ENCODE measurements around the gene FDX2. TPM values are rescaled to one million over a fixed set of nuclear protein-coding genes. Genes with fewer than 3 reads are reported as not detected.

FDX2 gene
- total and polyA plus RNA-seq, 4 donors: 5.8 to 18.7 (median 10.0) TPM

DNA sequence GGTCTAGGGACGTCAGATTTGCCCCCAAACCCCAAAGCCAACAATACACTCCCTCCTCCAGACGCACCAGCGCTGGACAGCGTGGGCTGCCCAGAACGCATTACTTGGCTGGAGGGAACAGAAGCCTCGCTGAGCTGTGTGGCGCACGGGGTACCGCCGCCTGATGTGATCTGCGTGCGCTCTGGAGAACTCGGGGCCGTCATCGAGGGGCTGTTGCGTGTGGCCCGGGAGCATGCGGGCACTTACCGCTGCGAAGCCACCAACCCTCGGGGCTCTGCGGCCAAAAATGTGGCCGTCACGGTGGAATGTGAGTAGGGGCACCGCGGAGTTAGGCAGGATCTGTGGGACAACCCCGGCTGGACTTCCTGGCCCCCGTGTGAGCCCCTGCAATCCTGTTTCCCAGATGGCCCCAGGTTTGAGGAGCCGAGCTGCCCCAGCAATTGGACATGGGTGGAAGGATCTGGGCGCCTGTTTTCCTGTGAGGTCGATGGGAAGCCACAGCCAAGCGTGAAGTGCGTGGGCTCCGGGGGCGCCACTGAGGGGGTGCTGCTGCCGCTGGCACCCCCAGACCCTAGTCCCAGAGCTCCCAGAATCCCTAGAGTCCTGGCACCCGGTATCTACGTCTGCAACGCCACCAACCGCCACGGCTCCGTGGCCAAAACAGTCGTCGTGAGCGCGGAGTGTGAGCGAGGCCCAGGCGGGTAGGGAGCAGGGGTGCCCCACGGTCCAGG, 22.0 kb downstream of the FDX2 start (continued):
- TF ChIP-seq, protein P1, sequence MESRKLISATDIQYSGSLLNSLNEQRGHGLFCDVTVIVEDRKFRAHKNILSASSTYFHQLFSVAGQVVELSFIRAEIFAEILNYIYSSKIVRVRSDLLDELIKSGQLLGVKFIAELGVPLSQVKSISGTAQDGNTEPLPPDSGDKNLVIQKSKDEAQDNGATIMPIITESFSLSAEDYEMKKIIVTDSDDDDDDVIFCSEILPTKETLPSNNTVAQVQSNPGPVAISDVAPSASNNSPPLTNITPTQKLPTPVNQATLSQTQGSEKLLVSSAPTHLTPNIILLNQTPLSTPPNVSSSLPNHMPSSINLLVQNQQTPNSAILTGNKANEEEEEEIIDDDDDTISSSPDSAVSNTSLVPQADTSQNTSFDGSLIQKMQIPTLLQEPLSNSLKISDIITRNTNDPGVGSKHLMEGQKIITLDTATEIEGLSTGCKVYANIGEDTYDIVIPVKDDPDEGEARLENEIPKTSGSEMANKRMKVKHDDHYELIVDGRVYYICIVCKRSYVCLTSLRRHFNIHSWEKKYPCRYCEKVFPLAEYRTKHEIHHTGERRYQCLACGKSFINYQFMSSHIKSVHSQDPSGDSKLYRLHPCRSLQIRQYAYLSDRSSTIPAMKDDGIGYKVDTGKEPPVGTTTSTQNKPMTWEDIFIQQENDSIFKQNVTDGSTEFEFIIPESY (IDR thresholded peaks at IDR 0.05): no peak
- TF ChIP-seq, protein P2, sequence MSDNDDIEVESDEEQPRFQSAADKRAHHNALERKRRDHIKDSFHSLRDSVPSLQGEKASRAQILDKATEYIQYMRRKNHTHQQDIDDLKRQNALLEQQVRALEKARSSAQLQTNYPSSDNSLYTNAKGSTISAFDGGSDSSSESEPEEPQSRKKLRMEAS (IDR thresholded peaks at IDR 0.05): no peak
- no peak for TF ChIP-seq JUND (IDR thresholded peaks at IDR 0.05)
- TF ChIP-seq, protein P3, sequence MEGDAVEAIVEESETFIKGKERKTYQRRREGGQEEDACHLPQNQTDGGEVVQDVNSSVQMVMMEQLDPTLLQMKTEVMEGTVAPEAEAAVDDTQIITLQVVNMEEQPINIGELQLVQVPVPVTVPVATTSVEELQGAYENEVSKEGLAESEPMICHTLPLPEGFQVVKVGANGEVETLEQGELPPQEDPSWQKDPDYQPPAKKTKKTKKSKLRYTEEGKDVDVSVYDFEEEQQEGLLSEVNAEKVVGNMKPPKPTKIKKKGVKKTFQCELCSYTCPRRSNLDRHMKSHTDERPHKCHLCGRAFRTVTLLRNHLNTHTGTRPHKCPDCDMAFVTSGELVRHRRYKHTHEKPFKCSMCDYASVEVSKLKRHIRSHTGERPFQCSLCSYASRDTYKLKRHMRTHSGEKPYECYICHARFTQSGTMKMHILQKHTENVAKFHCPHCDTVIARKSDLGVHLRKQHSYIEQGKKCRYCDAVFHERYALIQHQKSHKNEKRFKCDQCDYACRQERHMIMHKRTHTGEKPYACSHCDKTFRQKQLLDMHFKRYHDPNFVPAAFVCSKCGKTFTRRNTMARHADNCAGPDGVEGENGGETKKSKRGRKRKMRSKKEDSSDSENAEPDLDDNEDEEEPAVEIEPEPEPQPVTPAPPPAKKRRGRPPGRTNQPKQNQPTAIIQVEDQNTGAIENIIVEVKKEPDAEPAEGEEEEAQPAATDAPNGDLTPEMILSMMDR (IDR thresholded peaks at IDR 0.05; ENCODE audit: low read depth, low read length, missing input control): no peak

DNA sequence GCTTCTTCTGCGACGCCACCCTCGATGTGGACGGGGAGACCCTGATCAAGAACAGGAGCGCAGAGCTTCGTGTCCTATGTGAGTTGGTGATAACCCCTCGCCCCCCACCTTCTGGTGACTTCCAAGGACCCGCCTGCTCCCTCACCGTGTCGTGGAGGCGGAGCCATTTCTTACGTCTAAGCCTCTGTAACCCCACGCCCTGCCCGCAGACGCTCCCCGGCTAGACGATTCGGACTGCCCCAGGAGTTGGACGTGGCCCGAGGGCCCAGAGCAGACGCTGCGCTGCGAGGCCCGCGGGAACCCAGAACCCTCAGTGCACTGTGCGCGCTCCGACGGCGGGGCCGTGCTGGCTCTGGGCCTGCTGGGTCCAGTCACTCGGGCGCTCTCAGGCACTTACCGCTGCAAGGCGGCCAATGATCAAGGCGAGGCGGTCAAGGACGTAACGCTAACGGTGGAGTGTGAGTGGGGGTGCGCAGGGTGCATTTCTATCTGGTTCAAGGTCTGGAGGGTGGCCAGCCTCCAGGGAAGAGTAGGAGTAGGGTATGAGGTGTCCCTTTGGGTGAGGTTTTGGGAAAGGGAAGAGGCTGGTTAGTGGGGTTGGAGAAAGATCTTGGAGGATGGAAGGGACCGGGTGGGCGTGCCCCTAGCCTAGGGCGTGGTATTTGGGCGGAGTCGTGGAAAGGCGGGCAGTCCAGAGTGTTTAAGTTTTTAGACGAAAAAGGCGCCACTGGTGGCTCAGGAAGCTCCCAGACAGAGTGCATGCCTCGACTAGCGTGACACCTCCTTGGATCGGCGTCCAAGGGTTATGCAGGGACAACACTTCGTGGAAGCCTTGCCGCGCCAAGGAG, 22.8 kb downstream of the FDX2 start:
- Histone ChIP-seq H3K27ac (ENCODE audit: low read depth in 1 of 2, low read length in 2 of 2) (no peak overlapping the region), H3K27me3 (ENCODE audit: control insufficient read depth in 4 of 4, insufficient read depth in 4 of 4, low read length in 3 of 4) (peaks cover 2 to 16% (median 7%) of the 10 kb centered on the region in 4 donors)
- peak; percentile 80 for DNase-seq (ENCODE audit: low spot score)

More for the DNA sequence above, 22.8 kb downstream of the FDX2 start:
- WGBS: 15% methylated on average over 56 of the region's 56 CpGs
- Histone ChIP-seq H3K4me1 (ENCODE audit: control insufficient read depth in 4 of 4, insufficient read depth in 4 of 4, low read length in 3 of 4) (peaks cover 21 to 41% (median 37%) of the 10 kb centered on the region in 4 donors), H3K9me3 (ENCODE audit: control insufficient read depth in 4 of 4, low read length in 3 of 4) (no peaks in the 10 kb centered on the region), H3K9ac (ENCODE audit: low read depth in 1 of 2, low read length in 2 of 2) (no peak overlapping the region), H3K36me3 (ENCODE audit: control insufficient read depth in 4 of 4, insufficient read depth in 3 of 4, low read depth in 1 of 4, low read length in 3 of 4) (no peaks in the 10 kb centered on the region), H3K4me3 (ENCODE audit: low read depth in 1 of 3, low read length in 3 of 3) (peak overlapping the region in 1 of 3 donors; percentile 22)
- TF ChIP-seq RAD21 (IDR thresholded peaks at IDR 0.05): no peak
- TF ChIP-seq, protein P4, sequence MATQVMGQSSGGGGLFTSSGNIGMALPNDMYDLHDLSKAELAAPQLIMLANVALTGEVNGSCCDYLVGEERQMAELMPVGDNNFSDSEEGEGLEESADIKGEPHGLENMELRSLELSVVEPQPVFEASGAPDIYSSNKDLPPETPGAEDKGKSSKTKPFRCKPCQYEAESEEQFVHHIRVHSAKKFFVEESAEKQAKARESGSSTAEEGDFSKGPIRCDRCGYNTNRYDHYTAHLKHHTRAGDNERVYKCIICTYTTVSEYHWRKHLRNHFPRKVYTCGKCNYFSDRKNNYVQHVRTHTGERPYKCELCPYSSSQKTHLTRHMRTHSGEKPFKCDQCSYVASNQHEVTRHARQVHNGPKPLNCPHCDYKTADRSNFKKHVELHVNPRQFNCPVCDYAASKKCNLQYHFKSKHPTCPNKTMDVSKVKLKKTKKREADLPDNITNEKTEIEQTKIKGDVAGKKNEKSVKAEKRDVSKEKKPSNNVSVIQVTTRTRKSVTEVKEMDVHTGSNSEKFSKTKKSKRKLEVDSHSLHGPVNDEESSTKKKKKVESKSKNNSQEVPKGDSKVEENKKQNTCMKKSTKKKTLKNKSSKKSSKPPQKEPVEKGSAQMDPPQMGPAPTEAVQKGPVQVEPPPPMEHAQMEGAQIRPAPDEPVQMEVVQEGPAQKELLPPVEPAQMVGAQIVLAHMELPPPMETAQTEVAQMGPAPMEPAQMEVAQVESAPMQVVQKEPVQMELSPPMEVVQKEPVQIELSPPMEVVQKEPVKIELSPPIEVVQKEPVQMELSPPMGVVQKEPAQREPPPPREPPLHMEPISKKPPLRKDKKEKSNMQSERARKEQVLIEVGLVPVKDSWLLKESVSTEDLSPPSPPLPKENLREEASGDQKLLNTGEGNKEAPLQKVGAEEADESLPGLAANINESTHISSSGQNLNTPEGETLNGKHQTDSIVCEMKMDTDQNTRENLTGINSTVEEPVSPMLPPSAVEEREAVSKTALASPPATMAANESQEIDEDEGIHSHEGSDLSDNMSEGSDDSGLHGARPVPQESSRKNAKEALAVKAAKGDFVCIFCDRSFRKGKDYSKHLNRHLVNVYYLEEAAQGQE (IDR thresholded peaks at IDR 0.05): no peak
- no peak for TF ChIP-seq JUND (IDR thresholded peaks at IDR 0.05)
- no peak for TF ChIP-seq FOXA1 (IDR thresholded peaks at IDR 0.05)
- TF ChIP-seq HNF4G (IDR thresholded peaks at IDR 0.05): no peak
